Keratinocyte (primary cell): ENCODE measurements around the gene GPR65. TPM values are rescaled to one million over a fixed set of nuclear protein-coding genes. Genes with fewer than 3 reads are reported as not detected.

Experiments used
- DNase-seq: peaks from one replicate; pipeline ENCODE4 v3.0.0-alpha.2; 2011; ENCODE audit warnings: low read depth, missing footprints, low spot score
- FAIRE-seq: peaks from 2 replicates; lab custom pipeline; 2011; peaks lifted over from hg19 to GRCh38; lab: Jason Lieb, UNC
- H2AFZ ChIP-seq: 2 replicates; pipeline ENCODE4 v1.6.0; 2012; ENCODE audit warnings: low read length, control low read depth, inconsistent platforms; ENCODE audit not compliant: control insufficient read depth
- H3K27ac ChIP-seq: 2 replicates; pipeline ENCODE4 v1.5.1; 2011; ENCODE audit warnings: low read length; ENCODE audit not compliant: control insufficient read depth, insufficient read depth
- H3K27me3 ChIP-seq: 3 replicates; pipeline ENCODE4 v1.6.0; 2011; ENCODE audit warnings: low read length; ENCODE audit not compliant: control insufficient read depth, insufficient read depth; ENCODE audit errors: extremely low read depth
- H3K36me3 ChIP-seq, 2 experiments: 2 replicates in 1 of 2; 3 replicates in 1 of 2; pipeline ENCODE4 v1.5.1; 2011; ENCODE audit warnings: low read length in 2 of 2, mild to moderate bottlenecking in 1 of 2; ENCODE audit not compliant: control insufficient read depth in 2 of 2, insufficient read depth in 2 of 2; ENCODE audit errors: extremely low read depth in 1 of 2
- H3K4me1 ChIP-seq: 3 replicates; pipeline ENCODE4 v1.5.1; 2011; ENCODE audit warnings: low read length; ENCODE audit not compliant: control insufficient read depth, insufficient read depth; ENCODE audit errors: extremely low read depth
- H3K4me2 ChIP-seq: 3 replicates; pipeline ENCODE4 v1.6.0; 2011; ENCODE audit warnings: low read depth, low read length; ENCODE audit not compliant: control insufficient read depth, insufficient read depth; ENCODE audit errors: extremely low read depth
- H3K4me3 ChIP-seq, 3 experiments: fragments of 200-600 bp in 1 of 3; sonication (generic) in 1 of 3; 2 replicates in 2 of 3; 3 replicates in 1 of 3; pipeline ENCODE4 v1.5.1; 2011 to 2016; ENCODE audit warnings: low read length in 3 of 3, mild to moderate bottlenecking in 3 of 3, control low read depth in 2 of 3, inconsistent platforms in 1 of 3, low read depth in 1 of 3, mixed read lengths in 1 of 3, mixed run types in 1 of 3, moderate library complexity in 1 of 3; ENCODE audit not compliant: control insufficient read depth in 2 of 3, insufficient read depth in 2 of 3; ENCODE audit errors: extremely low read depth in 1 of 3
- H3K79me2 ChIP-seq: 2 replicates; pipeline ENCODE4 v1.6.0; 2012; ENCODE audit warnings: low read length; ENCODE audit not compliant: control insufficient read depth, insufficient read depth
- H3K9ac ChIP-seq: 3 replicates; pipeline ENCODE4 v1.6.0; 2011; ENCODE audit warnings: low read length; ENCODE audit not compliant: control insufficient read depth, insufficient read depth; ENCODE audit errors: extremely low read depth
- H3K9me1 ChIP-seq: 3 replicates; pipeline ENCODE4 v1.6.0; 2011; ENCODE audit warnings: low read length; ENCODE audit not compliant: control insufficient read depth, insufficient read depth; ENCODE audit errors: extremely low read depth
- H3K9me3 ChIP-seq: 2 replicates; pipeline ENCODE4 v1.5.1; 2012; ENCODE audit warnings: low read depth, low read length; ENCODE audit not compliant: control insufficient read depth
- H4K20me1 ChIP-seq: 3 replicates; pipeline ENCODE4 v1.6.0; 2011; ENCODE audit warnings: low read length; ENCODE audit not compliant: control insufficient read depth, insufficient read depth; ENCODE audit errors: extremely low read depth
- CTCF ChIP-seq, 3 experiments: IDR thresholded peaks in 1 of 3; conservative IDR thresholded peaks in 1 of 3; optimal IDR thresholded peaks in 1 of 3; 2 replicates in 2 of 3; 3 replicates in 1 of 3; pipeline versions ENCODE3 to v1.5.1; 2011; ENCODE audit warnings: low read length in 3 of 3, mild to moderate bottlenecking in 3 of 3, moderate library complexity in 2 of 3, control low read depth in 1 of 3, inconsistent platforms in 1 of 3; ENCODE audit not compliant: insufficient read depth in 2 of 3; ENCODE audit errors: extremely low read depth in 1 of 3
- EZH2 ChIP-seq: IDR thresholded peaks from one replicate; pipeline ENCODE4 v1.6.1; 2012; ENCODE audit warnings: inconsistent platforms, mild to moderate bottlenecking, low read length, moderate library complexity
- dilution Hi-C: fragments of 300-500 bp; cut with MboI; formaldehyde crosslinking; loops from one replicate; pipeline ENCODE4 v1.7.0; 2020; ENCODE audit warnings: low sequenced_read_pairs; ENCODE audit not compliant: extremely low pct_ligation_motif_present
- polyA plus RNA-seq, 5 experiments: library from polyadenylated mRNA; depleted of rRNA in 3 of 5; stranded (reverse) in 3 of 5; stranded (forward) in 1 of 5; unstranded in 1 of 5; fragments of >200 nt; gene quantifications; 1 replicate in 1 of 5; 2 replicates in 3 of 5; 3 replicates in 1 of 5; pipeline versions ENCODE4 v1.2.1 to v1.2.3, GENCODE V29; 2011 to 2012; ENCODE audit warnings: missing spikeins in 2 of 5, low read depth in 1 of 5, low replicate concordance in 1 of 5

Gene GPR65
- polyA plus RNA-seq, 1 donor (not counting 4 experiments of a cell fraction or from before 2014, with no cell fraction given): not detected

- Histone ChIP-seq H3K27ac (no peak overlapping the region), H3K36me3 (no peaks in the 10 kb centered on the region), H3K9me1 (no peaks in the 10 kb centered on the region), H3K4me2 (no peak overlapping the region), H3K4me1 (no peaks in the 10 kb centered on the region), H3K4me3 (no peak overlapping the region), H3K9me3 (no peaks in the 10 kb centered on the region), H3K9ac (no peak overlapping the region), H3K27me3 (no peaks in the 10 kb centered on the region), H2AFZ (no peak overlapping the region), H3K79me2 (no peaks in the 10 kb centered on the region), H4K20me1 (no peaks in the 10 kb centered on the region)
- DNase-seq (no peak), FAIRE-seq (no peak)
- dilution Hi-C loops: no loop called here
- no peak for TF ChIP-seq EZH2
- TF ChIP-seq CTCF (optimal IDR thresholded peaks at IDR 0.05 in 1 of 3, IDR thresholded peaks at IDR 0.05 in 1 of 3, conservative IDR thresholded peaks at IDR 0.05 in 1 of 3; ENCODE audit: extremely low read depth in 1 of 3, insufficient read depth in 2 of 3, low read length in 3 of 3): no peak
These were observed 45.0 kb downstream of the GPR65 start for GRCh38 chr14:88049936-88050335.

- H3K9ac ChIP-seq: no peak overlapping the region
- H3K4me1 ChIP-seq: no peaks in the 10 kb centered on the region
- TF ChIP-seq CTCF (optimal IDR thresholded peaks at IDR 0.05 in 1 of 3, IDR thresholded peaks at IDR 0.05 in 1 of 3, conservative IDR thresholded peaks at IDR 0.05 in 1 of 3; ENCODE audit: extremely low read depth in 1 of 3, insufficient read depth in 2 of 3, low read length in 3 of 3): no peak
- no peak for TF ChIP-seq EZH2
- H3K36me3 ChIP-seq: no peaks in the 10 kb centered on the region
- H3K79me2 ChIP-seq: no peaks in the 10 kb centered on the region
- dilution Hi-C loops: no loop called here
- H3K4me2 ChIP-seq: no peak overlapping the region
- no peak overlapping the region for H3K27ac ChIP-seq
- H3K4me3 ChIP-seq: no peak overlapping the region
- no peaks in the 10 kb centered on the region for H3K9me1 ChIP-seq
- DNase-seq (no peak), FAIRE-seq (no peak)
- no peaks in the 10 kb centered on the region for H4K20me1 ChIP-seq
- no peak overlapping the region for H2AFZ ChIP-seq
- H3K27me3 ChIP-seq: no peaks in the 10 kb centered on the region
- no peaks in the 10 kb centered on the region for H3K9me3 ChIP-seq
These were observed 55.6 kb downstream of the GPR65 start for GRCh38 chr14:88060576-88060975.
